GM18867 (cell line): ENCODE measurements around the gene SIK3.

Experiments used
- ATAC-seq: cut with Tn5 transposase; IDR thresholded peaks from one replicate; pipeline ENCODE4 v1.9.1; 2021; ENCODE audit warnings: mild to moderate bottlenecking, moderate library complexity; ENCODE audit not compliant: unreplicated experiment

SIK3 gene

DNA sequence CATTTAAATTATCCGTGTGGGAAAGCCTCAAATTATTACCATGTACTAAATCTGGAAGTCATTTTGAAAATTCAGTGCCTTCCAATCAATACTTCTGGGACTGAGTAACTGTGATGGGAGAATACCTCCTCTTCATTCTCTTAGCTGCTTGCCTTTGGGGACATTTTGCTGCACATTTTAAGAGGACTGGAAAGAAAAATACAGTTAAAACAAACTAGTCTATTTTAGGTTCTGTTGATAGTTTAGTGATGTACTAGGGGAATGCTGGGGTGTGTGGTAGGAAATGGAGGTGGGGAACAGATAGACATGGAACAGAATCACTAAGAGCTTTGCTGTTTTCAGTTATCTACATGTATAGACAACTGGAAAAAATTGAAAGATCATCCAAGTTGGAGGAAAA, 195.1 kb downstream of the SIK3 start:
- ATAC-seq: no peak

DNA sequence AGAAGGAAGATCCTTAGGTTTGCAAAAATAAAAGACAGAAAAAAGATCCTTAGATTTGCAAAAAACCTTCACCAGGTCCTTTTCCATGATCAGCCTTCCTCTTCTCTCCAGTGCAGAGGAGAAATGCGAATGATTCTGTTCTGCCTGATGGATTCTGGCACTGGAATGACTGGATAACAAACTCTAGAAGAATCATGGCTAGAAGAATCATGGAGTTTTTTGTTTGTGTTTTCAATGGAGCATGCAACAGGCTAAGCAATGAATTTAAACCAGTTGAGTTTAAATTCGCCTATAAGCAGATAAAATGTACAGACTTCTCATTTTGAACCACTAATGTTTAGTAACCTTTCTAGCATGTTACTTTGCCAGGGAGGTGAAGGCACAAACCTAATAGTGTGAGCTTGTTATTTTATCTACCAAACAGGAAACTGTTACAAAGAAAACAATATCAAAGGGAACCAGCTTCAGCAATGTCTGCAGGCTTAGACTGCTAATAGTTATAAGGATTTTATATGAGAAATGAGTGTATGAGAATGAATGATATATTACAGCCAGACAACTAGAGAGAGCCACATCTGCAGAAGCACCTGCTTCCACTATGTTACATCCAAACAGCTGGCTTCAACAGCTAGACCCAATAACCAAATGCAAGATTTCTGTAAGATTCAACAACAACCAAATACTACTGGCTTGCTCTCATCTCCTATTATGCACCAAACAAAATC, 196.1 kb downstream of the SIK3 start:
- ATAC-seq: no peak

DNA sequence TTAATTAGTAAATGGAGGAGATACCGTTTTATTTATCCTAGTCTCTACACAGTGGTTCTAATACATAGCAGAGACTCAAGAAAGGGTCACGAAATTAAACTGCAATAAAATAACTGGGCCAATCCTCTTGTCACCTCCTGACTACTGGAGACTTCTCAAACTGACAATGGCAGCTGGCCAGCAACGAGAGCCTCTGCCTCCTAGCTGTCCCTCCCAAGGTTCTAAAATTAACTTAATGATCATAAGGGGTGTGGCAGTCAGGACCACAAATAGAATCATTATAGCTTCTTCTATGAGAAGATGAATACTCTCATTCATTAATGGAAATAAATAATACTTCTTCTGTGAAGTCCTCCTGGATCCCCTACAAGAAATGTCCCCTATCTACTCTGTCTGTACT, 197.0 kb downstream of the SIK3 start:
- no peak for ATAC-seq

DNA sequence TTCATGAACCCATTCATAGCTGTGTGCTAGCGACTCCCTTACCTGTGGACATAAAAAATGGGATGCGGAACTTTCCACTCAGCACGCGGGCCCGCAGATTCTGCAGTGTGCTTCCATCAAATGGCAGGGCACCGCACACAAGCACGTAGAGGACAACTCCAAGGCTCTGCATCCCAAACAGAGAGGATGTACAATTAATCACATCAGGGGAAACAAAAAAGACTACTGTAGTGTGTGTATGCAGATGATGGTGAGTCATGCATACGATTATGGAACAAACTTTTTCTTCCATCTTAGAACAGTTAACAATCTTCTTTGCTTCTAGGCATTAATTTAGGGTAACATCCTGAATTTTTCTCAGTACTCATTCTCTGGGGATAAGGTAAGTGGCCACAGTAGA, 202.0 kb downstream of the SIK3 start:
- ATAC-seq: no peak

DNA sequence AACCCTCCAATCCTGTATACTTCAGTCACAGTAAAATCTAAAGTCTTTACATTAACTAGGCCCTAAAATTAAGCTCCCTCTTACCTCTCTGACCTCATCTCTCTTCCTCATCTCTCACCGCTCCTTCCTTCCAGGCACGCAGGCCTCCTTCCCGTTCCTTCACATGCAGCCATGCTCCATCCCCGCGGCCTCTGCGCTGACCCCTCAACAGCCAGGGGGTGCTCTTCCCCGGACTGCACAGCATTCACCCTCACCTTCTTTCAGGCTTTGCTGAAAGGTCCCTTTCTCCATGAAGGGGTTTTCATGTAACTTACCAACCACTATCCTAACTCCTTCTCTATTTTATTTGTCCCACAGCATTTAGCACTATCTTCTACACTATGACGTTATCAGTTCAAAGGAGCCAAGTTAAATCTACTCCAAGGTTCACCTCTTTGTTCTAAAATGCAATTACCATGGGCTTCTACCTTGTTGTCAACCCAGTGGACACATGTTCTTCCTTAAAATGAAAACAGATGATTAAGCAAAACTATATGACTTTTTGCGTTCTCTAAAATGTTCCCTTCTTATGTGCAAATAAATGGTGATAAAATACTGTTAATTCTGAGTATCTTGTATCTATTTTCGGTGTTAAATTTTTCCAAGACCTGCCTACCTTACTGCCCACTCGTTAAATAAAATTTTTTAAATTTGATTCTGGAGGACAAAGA, 203.0 kb downstream of the SIK3 start:
- no peak for ATAC-seq

DNA sequence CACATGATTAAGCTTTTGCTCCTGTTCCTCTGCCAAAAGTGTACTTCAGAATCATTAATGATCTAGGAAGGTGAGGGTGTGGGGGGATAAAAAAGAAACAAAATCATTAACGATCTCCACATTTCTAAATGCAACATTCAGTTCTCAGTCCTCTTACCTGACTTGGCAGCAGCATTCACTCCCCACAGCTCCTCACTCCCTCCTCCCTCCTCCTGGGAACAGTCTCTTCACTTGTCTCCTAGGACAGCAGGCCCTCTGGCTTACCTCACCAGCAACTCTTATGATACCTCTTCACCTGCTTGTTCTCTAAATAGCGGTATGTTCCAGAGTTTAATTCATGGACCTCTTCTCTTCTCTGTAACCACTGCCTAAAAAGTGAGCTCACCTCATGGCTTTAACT, 204.3 kb downstream of the SIK3 start:
- ATAC-seq: no peak

DNA sequence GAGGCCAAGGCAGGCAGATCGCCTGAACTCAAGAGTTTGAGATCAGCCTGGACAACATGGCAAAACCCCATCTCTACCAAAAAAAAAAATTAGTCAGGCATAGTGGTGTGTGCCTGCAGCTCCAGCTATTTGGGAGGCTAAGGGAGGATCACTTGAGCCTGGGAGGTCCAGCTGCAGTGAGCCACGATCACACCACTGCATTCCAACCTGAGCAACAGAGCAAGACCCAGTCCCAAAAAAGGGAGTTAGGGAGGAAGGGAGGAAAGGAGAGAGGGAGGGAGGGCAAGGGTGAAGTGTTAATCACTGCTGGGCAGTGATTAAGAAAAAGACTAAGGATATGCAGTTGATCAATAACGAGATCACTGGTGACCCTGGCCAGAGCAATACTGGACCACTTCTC, 204.8 kb downstream of the SIK3 start:
- no peak for ATAC-seq

DNA sequence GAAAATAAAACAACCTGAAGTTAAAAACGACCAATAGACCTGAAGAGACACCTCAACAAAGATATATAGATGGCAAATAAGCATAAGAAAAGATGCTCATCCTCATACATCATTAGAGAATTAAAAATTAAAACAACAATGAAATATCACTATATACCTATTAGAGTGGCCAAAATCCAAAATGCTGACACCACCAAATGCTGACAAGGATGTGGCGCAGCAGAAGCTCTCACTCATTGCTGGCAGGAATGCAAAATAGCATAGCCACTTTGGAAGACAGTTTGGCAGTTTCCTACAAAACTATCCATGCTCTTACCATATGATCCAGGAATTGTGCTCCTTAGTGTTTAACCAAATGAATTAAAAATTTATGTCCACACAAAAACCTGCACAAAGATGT, 205.9 kb downstream of the SIK3 start:
- no peak for ATAC-seq

DNA sequence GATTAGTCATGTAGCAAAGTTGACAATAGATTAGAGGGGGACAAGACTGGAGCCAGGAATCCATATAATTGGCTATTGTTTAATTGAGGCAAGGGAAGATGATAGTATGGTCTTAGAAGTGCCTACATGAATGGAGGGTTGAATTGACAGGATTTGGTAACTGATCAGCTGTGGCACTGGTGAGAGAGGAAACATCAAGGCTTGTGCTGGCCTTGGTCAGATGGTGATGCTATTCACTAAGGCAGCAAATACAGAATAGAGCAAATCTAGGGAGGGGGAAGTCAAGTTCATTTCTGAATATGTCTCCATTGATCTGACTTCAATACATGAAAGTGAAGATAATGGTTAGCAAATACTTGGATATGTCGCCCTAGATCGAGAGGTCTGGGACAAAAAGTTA, 206.5 kb downstream of the SIK3 start:
- ATAC-seq: no peak

DNA sequence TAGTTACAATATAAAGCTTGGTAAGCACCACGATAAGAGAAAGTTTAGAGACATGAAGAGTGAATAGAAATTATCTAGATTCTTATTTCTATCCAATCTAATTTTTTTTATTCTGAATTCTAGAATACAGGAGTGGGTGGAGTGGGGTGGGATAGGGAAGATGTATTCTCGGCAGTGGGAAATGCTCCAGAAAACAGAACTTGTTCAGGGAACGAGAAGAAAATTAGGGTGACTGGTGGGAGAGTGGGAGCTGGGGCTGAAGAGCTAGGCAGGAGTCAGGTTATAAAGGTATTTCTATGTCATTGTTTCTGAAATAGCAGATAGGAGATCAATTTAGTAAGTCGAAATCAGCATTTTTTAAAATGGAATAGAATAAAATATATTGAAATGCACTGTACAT, 207.6 kb downstream of the SIK3 start:
- no peak for ATAC-seq

DNA sequence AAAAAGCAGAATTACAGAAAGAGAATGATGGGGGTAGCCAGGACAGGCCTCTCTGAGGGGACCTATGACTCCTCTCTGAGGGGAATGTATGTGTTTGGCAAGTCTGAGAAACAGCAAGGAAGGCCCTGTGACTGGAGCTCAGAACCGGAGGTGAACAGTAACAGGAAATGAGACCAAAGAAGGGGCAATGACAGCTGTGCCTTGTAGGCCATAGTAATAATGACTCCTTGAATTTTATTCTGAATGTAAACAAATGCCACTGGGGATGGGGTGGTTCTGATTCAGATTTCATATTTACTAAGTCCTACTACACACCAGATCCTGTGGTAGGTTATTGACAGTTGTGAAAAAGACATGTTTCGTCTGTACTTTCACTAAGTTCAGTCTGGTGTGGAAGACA, 208.0 kb downstream of the SIK3 start:
- ATAC-seq: peak; percentile 56

DNA sequence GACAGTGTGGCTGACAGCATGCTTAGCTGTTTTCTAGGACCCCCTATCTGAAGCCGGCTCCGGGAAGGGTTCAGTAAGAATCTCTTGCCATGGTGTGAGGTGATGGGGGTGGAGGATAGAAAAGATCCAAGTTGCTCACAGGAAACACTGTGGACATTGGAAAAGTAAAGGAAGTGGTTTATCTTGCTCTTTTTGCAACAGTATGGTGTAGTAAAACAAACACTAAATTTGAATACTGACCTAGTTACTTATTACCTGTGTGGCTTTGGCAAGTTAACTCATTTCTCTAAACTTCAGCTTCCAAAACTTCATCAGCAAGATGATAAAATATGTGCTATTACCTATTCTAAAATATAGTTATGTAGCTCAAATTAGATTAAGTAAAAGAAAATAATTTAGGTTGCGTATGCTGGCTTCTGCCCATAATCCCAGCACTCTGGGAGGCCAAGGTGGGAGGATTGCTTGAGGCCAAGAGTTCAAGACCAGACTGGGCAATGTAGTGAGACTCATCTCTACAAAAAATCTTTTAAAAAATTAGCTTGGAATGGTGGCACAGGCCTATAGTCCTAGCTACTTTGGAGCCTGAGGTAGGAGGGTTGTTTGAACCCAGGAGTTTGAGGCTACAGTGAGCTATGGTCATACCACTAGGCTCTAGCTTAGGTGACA, 209.2 kb downstream of the SIK3 start:
- no peak for ATAC-seq

DNA sequence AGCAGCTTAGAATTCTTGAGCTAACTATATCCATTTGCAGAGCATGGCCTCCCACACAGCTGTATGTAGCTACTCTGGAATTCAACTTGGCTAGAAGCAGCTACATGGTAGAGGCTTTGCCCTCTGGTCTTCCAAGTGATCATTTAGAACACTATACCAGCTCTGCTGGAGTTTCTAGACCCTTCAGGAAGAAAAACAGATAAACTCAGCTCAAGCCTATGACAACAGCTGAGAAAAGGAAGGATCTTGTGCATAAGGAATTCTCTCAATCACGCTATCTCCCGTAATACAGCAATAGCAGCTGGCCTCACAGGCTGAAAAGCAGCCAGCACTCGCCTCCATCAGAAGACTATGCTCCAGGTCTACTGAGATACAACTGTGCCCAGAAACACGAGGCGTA, 210.2 kb downstream of the SIK3 start:
- ATAC-seq: no peak

DNA sequence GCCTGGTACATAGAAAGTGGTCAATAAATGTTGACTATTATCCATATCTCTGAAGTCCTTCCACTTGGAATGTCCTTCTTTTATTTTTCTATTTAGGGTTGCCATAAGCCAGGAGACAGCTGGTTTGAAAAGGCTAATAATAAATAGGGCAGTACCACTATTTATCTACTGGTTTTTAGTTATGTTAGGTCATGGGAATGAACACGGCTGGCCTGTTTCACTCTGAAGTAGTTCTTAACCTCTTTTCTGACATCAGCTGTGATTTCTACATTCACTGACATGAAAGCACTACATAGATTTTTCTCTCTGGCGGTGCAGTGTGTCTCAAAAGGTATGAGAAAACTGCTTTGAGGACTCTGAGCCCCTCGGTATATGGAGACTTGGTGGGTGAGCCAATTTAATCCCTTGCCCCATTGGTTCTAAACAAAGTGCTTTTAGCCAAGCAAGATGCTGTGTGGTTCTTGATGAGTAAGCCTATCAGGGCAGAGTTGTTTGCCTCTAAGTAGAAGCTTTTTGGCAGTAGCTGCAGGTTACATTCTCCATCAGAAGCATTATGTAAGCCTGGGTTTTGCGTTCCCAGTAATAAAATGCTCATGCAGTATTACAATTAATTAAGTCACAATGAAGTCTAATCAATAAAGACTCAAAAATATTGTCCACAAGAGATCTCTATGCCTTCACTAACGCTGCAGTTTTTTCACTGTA, 212.1 kb downstream of the SIK3 start:
- ATAC-seq: no peak

DNA sequence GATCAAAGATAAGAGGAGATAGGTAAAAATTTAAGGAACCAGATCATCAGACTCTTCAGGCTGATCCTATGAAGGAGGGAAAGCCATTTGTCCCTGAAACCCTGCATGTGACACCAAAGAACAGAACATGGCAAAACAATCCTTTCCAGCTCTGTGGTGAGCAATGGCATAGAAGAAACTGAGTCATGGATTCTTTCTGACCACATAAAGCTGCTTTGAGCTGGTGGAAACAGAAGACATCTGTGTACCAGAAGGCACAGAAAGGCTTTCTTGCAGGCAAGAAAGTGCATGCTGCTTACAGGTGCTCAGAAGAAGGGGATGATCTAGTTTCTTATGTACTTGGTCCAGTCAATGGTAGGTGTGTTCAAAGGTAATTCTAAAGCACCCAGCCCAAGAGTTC, 215.8 kb downstream of the SIK3 start:
- ATAC-seq: no peak

DNA sequence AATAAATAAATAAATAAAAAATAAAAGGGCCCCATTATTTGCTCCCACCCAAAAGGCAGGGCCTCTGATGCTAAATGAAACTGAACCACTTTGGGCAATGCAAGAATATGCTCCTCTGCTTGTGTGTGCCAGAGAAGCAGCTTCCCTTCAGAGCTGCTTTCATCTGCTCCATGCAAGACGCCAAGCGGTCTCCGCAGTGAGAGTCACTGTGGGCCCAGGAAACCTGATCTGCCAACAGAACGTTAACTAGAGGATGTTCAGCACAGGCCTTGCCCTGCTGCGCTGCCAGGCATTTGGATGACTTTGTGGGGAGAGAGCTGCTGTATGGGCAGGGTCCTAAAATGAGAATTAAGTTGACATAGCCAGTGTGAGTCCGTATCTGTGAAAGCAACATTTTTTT, 217.1 kb downstream of the SIK3 start:
- ATAC-seq: no peak

DNA sequence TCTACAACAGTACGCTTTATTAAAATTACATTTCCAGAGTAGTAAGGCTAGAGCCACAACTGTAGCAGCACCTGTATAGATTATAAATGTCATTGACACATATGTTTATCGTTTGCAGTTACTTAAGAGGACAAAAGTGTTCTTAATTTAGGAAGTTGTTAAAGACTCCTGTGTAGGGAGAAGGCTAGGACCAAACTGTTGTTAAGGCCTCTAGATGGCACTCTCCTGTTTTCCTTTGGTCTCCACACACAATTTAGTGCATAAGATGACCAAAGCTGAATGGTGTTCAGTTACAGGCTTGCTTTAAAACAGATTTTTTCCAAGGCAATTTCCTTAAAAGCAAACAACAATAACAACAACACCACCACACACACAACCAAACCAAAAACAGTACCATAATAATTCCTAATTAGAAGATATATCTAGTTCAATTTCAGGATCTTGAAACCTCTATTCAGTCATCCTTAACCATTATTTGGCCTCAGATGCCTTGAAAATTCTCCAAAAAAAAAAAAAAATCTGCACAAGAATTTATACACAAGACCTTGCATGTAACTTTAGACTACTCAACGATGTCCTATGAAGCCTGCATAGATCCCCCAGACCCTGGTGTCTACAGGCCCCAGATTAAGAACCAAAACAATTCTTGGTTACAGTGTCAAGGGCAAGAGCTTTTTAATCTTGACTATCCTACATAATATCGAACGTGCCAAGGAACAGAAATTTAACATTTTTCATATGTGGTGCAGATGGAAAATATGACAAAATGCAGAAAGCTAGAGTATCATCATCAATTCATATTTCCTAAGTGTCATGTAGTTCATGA, 218.2 kb downstream of the SIK3 start:
- no peak for ATAC-seq

DNA sequence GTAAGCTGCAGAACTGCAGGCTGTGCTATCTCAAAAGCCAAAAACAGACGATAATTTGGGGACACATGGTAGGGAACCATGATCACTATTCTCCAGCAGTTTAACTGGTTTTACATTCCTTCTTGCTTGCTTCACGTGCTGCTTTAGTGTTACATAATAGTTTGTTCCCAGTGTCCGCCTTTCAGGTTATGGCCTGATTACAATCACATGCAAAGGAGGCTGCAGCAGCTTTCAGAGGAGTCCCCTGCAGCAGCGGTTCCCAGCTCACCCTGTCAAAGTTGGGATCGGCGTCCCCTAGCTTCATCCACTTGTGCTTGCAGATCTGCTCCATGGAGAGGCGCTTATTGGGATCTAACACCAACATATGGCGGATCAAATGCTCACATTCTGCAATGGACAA, 221.6 kb downstream of the SIK3 start:
- no peak for ATAC-seq

DNA sequence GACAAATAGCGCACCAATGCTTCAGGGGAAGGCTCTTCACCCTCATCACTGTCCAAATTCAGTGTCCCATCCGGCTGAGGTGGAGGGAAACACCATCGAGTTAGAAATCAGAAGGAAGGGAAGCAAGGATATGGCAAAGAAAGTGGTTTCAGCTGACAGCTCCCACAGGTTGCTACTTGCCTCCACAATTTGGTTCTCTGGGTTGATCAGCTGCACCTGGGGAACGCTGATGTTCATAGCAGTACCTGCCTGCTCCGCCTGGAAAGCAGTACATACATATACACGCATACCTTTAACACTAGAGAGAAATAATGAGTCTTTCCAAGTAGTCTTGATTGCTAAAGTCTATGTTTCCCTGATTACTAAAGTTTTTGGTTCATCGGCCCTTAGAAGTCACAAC, 223.0 kb downstream of the SIK3 start:
- no peak for ATAC-seq

DNA sequence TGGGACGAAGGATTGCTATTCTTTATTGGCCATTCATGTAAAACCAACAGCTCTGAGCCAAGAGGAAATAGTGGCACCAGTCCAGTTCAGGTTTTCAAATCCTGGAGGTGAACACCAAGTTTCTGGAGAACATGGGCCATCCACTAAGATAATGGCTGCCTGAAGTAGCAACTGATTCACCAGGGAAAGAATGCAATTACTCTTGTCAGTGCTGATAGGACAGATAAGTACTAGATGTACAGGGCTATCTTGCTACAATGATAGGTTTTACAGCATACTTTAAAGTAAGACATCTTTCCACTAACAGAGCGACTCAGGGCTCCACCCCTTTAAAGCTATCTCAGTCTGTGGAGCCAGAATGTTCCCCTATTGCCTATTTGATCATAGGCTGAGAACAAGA, 224.0 kb downstream of the SIK3 start:
- no peak for ATAC-seq

DNA sequence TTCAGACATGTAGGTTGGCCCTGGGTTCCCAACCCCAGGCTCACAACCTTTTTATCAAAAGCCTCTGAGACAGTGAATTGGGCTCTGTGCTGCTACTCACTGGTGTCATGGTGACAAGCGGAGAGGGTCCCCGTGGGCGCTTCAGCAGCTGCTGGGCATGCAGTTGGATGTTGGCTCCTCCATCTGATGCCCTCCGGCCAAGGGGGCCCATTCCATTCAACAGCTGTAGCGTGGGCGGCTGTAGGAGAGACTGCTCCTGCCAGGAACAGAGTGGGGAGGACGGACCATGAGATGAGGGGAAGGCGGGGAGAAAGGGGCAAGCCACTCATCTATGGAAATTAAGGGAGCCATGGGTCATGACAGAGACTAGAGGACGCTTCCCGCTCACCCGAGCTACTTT, 224.8 kb downstream of the SIK3 start:
- no peak for ATAC-seq
